AG09319 (cell line): ENCODE measurements around the gene MGME1.

Experiments
- DNase-seq: peaks from one replicate; pipeline ENCODE4 v3.0.0-alpha.2; 2010; ENCODE audit warnings: low read depth; ENCODE audit errors: extremely low read depth
- TF ChIP-seq, protein P1 (sequence below): IDR thresholded peaks from 2 replicates; pipeline ENCODE4 v1.5.1; 2011; ENCODE audit warnings: low read depth, mild to moderate bottlenecking, inconsistent platforms, low read length, moderate library complexity

Gene MGME1

DNA sequence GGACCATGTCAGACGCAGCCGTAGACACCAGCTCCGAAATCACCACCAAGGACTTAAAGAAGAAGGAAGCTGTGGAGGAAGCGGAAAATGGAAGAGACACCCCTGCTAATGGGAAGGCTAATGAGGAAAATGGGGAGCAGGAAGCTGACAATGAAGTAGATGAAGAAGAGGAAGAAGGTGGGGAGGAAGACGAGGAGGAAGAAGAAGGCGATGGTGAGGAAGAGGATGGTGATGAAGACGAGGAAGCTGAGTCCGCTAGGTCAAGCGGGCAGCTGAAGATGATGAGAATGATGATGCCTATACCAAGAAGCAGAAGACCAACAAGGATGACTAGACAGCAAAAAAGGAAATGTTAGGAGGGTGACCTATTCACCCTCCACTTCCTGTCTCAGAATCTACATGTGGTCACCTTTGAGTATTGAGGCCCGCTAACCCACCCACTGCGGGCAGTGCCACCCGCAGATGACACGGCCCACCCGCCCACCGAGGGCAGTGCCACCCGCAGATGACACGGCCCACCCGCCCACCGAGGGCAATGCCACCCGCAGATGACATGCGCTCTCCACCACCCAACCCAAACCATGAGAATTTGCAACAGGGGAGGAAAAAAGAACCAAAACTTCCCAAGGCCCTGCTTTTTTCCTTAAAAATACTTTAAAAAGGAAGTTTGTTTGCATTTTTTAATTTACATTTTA lies 43.3 kb downstream of the MGME1 start:
- TF ChIP-seq, protein P1, sequence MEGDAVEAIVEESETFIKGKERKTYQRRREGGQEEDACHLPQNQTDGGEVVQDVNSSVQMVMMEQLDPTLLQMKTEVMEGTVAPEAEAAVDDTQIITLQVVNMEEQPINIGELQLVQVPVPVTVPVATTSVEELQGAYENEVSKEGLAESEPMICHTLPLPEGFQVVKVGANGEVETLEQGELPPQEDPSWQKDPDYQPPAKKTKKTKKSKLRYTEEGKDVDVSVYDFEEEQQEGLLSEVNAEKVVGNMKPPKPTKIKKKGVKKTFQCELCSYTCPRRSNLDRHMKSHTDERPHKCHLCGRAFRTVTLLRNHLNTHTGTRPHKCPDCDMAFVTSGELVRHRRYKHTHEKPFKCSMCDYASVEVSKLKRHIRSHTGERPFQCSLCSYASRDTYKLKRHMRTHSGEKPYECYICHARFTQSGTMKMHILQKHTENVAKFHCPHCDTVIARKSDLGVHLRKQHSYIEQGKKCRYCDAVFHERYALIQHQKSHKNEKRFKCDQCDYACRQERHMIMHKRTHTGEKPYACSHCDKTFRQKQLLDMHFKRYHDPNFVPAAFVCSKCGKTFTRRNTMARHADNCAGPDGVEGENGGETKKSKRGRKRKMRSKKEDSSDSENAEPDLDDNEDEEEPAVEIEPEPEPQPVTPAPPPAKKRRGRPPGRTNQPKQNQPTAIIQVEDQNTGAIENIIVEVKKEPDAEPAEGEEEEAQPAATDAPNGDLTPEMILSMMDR = no peak
- no peak for DNase-seq

DNA sequence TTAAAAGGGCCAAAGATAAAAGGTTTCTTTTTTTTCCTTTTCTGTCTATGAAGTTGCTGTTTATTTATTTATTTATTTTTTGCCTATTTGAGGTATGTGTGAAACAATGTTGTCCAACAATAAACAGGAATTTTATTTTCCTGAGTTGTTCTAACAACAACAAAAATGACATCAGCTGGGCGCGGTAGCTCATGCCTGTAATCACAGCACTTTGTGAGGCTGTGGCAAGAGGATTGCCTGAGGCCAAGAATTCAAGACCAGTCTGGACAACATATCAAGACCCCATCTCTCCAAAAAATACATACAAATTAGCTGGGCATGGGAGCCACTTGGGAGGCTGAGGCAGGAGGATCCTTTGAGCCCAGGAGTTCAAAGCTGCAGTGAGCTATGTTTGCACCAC lies 44.1 kb downstream of the MGME1 start:
- TF ChIP-seq, protein P1 = no peak

DNA sequence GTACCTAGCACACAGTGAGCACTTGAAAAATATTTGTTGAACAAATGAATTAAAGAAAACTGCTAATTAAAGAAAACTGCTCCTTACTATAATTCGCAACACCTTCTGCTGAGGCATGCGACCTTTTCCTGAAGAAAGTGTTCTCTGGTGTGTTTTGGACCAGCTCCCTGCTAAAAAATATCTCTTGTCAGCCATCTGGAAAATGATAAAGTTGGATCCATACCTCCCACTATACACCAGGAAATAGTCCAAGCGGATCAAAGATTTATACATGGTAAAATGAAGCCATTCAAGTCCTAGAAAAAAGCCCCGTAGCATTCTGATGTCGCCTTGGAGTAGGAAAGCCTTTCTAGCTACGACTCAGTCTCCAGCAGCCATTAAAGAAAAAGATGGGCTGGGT lies 45.6 kb downstream of the MGME1 start:
- TF ChIP-seq, protein P1 = no peak
- no peak for DNase-seq

More for the DNA sequence above, 44.1 kb downstream of the MGME1 start:
- DNase-seq = no peak

DNA sequence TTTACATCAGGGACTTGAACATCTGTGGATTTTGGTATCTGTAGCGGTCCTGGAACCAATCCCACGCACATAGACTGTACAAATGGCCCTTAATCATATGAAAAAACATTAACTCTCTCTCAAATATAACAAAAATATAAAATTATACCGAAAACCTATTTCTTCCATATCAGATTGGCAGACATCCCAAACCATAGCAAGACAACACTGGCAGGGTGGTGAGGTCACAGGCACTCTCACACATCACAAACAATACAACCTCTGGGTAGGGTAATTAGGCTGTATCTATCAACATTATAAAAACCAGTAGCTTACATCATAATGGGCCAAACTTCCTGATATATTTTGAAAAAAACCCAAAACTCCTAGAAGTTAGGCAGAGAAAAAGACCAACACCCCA lies 48.0 kb downstream of the MGME1 start:
- DNase-seq = no peak
- TF ChIP-seq, protein P1 = no peak

DNA sequence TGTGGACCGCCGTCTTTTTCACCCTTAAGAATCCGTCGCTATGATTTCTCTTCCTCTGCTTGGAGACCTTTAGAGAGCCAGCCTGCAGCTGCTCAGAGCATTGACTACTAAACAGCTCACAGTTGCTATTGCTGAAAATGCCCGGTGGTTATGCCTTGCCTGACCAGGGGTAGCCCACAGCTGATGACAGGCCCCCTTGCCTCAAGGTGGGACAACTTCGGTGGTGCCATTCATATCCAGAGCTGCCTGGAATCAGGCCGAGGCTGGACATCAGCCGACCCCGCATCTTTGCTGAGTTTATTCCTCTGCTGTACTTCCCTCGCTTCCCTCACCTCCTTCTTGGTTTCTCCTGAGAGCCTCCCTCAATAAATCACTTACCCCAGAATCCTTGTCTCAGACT lies 49.3 kb downstream of the MGME1 start:
- TF ChIP-seq, protein P1 = no peak
- no peak for DNase-seq

DNA sequence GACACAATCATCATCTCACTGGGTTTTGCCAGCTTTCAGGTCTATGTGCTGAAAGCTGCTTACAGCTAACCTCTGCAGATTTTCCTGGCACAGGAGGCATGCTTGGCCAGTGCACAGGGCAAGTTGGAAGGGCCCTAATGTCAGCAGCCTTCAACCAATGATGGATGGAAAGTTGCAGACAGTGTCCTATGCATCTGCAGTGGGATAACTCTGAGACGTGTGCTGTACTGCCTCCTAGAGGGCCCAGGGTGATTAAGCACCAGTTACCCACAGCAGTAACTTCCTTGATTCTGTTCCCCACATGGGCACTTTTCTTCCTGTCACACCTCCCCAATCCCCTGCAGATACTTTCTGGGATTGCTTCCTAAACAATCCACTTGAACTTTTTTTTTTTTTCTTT lies 50.2 kb downstream of the MGME1 start:
- no peak for DNase-seq
- TF ChIP-seq, protein P1 = peak; percentile 29

DNA sequence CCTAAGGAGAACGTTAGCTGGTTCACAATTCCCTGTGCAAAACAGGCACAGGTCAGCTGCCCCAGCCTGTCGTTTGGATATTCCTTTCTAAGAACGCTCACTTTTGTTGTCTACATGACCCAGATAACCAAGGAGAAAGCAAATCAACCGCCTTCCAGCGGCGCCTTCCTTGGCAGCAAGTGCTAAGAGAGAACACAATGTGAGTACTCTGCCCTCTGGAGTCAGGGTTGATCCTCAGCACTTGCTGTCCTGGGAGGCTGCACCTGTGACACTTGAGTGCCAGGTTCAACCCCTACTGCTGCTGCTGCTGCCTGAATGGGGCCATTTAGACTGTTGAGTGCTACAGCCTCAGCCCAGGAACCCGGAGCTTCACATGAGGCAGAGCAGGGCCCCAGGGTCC lies 52.1 kb downstream of the MGME1 start:
- DNase-seq = no peak
- TF ChIP-seq, protein P1 = no peak
